ENCODE data around the gene MXD3.
"Not testable (repeated sequence)": the region's sequence is repeated elsewhere in the genome, so short reads cannot be mapped to it uniquely, and the experiment has no call there.

Gene MXD3, protein sequence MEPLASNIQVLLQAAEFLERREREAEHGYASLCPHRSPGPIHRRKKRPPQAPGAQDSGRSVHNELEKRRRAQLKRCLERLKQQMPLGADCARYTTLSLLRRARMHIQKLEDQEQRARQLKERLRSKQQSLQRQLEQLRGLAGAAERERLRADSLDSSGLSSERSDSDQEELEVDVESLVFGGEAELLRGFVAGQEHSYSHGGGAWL

GRCh38 chr5:177311723-177312648 is at the start of gene MXD3:
Gene MXD3, minus strand, starts transcription at chr5:177311898. Its CDS starts 68 bp downstream, at chr5:177311830.
- DNase-seq: peak; percentile 97

- DNase-seq: not testable (repeated sequence)
These were observed 49.0 kb upstream of the MXD3 start for GRCh38 chr5:177360740-177361139.

DNA sequence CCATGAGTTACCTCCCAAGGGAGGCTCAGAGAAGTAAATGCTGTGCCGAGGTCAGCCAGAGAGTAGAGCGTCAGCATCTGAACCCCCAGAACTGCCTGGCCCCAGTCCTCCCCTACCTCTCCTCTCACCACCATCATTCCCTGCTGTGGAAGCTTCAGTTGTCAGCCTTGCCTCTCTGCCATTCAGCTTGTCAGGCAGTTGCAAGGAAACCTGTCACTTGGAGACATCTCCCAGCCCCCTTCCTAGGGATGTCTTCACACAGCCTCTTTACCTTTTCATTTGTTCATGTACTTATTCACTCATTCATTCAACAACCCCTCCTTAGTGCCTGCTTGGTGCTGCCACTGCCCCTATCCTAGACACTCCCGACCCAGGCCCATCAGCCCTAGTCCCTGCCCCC is 48.2 kb upstream of the MXD3 start:
- no peak for DNase-seq

DNA sequence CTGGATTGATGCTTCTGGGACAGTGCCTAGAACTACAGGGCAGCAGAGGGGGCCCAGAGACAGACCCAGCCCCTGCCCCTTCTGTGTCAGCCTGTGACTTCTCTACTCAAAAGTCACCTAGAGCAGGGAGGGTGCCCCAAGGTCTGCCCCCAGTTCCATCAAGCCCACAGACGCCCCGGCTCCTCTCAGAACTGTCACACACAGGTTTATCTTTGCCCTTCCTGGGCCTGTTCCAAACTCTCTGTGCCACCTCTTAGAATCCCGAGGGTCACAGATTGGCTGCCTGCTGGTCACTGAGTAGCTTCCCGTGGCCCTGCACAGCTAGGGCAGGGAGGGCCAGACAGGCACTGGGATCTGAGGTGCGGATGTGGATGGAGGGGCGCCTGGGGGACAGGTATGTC is 47.8 kb upstream of the MXD3 start:
- no peak for DNase-seq

- DNase-seq: no peak
These were observed 46.7 kb upstream of the MXD3 start for GRCh38 chr5:177358370-177358819.

DNA sequence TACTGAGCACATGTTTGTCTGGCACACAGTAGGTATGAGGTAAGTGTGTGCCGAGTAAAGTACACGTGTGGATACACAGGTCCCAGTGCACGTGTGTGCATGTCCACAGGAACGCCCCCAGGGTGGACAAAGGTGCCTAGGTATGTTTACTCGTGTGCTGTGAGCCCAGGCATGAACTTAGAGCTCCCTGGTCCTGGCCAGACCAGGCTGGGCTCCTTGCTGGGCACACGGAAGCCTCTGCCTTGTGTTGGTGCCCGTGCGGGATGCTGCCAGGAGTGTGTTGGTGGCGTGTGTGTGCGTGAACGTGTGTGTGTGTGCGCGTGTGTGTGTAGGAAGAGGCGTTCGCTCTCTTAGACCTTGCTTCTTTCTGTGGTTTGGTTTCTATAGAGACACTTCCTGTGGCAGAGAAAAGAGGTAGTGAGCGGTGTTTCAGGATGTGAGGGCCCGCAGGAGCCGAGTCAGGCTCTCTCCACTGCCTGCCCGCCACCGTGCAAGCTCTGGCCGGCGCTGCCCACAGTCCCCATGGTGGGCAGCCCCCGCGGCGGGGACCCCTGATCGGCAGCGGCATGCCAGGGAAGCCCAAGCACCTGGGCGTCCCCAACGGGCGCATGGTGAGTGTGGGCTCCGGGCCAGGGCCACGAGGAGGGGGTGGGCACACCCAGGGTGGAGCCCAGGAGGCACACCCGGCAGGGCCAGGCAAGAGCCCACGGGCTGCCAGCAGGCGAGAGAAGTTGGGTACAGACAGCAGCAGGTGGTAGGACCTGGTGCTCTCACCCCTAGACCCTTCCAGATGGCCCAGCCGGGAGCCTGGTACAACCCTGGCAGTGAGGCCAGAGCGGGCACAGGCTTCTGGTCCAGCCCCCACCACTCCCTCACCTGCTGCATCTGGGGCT is 46.0 kb upstream of the MXD3 start, which contains the start of gene RGS14:
Gene RGS14, plus strand, starts transcription at position 466 of the 893 bp plus-strand sequence. Its CDS starts 101 bp downstream, at position 567.
- peak; percentile 36 for DNase-seq

GRCh38 chr5:177357146-177357458 is 45.4 kb upstream of the MXD3 start:
- DNase-seq: no peak

DNA sequence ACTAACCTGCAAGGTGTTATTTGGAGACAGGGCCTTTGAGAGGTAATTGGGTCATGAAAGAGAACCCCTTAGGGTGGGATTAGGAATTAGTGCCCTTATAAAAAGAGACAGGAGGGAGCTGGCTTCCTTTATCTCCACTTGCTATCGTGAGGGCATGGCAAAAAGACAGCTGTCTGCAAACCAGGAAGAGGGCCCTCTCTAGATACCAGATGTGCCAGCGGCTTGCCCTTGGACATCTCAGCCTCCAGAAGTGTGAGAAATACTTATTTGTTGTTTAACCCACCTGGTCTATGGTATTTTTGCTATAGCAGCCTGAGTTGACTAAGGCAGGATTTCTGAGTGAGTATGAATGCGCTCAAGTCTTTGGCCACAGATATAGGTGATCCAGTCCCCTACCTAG is 45.0 kb upstream of the MXD3 start:
- DNase-seq: no peak

DNA sequence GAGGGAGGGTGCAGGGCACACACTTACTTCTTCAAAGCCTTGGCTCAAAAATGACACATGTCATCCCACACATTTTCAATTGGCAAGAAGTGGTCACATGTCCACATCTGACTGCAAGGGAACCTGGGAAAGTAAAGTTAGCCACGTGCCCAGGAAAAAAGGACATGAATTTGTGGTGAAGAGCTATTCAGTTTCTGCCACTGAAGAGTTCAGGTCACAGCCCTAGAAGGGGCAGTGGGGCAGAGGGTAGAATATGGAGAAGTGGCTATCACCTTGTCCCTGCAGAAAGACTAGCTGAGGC is 44.1 kb upstream of the MXD3 start:
- DNase-seq: no peak

DNA sequence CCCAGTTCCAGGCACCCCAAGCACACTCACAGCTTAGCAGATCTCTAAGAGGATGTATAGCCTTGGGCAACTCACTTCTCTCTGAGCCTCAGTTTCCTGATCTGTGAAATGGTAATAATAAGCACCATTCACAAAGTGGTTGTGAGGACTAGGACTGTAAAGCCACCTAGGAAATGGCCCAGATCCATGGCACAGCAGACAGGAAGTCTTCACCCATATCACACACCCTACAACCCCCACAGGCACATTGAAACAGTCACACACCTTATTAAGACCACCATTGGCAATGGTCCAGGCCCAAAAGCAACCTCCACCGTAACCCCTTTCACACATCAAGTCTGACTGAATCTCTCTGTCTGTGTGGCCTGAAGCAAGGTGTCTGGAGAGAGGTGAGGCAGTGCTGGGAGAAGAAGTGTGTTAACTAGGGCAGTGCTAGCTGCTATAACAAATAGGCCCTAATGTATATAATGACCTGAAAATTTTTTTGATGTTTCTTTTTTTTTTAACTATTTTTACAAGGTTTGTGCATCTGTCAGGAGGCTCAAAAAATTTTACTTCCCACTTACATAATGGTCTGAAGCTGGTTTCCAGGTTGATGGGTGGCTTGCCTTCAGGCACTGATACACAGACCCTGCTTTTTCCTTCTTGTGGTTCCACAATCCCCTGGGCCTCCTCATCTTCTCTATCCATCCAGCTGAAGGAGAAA is 43.6 kb upstream of the MXD3 start:
- DNase-seq: no peak

- DNase-seq: no peak
These were observed 43.0 kb upstream of the MXD3 start for GRCh38 chr5:177354711-177355110.

DNA sequence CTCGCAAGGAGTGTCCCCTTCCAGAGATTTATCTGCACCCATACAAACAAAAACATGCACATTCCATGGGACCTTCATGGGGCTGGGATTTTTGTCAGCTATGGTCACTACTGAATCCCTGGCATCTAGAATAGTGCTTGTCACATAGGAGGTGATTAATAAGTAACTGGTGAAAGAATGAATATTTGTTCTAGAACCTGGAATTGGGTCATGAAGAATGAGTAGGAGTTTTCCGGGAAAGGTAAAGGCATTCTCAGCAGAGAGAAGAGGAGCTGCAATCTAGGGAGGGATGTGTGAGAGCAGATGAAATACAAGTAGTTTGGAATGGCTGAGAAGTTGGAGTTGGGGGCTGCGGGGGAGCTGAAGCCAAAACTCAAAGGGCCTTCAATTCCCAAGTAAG is 42.6 kb upstream of the MXD3 start:
- no peak for DNase-seq

GRCh38 chr5:177353093-177353492 is 41.4 kb upstream of the MXD3 start:
- no peak for DNase-seq

DNA sequence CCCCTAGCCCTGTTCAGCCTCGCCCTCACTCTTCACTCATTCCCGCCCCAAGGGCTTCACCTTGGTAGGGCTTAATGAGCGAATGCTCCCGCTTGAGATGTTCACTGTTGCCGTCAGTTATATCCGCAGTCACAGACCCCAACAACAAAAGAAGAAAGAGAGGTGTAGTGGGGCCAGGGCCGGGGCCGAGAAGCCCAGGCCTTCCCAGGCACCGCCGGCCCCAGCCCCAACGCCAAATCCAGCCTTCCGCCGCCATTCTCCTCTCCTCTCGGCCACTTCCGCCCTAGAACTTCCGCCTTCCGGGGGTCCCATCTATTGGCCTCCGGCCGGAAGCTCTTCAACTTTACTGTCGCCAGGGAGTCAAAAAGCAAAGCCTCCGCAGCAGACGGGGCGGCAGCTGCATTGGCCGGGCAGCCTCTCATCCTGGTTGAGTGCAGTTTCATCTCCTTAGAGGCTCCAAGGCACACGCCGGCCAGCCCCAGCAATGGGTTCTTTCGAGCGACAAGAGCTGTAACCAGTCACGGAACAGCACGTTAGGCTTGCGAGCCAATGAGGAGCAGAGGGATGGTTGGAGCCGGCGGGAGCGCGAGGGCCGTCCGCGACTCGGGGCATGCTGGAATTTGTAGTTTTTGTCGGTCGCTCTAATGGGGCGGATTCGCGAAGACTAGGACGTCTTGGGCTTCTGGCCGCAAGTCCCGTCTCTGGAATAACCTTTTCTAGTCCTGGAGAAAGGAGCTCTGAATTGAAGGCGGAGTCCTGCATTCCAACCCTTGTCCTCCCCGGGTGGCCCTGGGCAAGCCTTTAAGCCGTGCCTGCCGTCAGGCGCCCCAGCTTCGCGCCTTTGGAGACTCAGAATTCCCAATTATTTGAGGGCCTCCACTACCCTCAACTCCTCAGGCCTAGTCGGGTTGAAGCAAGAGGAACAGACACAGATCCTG is 40.0 kb upstream of the MXD3 start, which contains the start of gene LMAN2:
Gene LMAN2, minus strand, starts transcription at position 277 of the 938 bp plus-strand sequence. Its CDS starts 21 bp downstream, at position 256.
- DNase-seq: peak; percentile 97

DNA sequence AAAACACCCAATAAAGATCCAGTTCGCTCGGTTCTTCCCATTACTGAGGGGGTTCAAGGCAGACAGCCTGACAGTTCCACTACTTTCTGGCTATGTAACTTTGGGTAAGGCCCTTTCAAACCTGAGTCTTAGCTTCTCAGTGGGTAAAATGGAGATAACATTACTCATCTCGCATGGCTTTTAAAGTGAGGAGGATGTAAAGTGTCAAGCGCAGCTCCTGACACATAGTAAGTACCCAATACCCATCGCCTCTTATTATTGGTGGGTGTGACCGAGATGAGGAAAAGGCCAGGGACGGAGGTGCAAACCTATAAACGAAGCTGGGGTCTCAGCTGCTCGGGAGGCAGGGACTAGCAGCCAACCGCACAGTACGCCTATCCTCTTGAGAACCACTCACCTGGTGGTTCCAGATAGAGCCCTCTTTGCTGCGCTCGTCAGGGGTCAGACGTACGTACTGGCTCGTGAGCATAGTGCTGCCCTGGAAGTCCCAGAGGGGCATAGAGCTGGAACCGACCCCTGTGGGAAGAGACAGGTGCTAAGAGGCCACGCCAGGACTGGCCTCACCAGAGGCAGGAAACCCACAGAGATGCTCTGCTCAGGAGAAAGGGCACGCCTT is 39.2 kb upstream of the MXD3 start:
- DNase-seq: no peak

DNA sequence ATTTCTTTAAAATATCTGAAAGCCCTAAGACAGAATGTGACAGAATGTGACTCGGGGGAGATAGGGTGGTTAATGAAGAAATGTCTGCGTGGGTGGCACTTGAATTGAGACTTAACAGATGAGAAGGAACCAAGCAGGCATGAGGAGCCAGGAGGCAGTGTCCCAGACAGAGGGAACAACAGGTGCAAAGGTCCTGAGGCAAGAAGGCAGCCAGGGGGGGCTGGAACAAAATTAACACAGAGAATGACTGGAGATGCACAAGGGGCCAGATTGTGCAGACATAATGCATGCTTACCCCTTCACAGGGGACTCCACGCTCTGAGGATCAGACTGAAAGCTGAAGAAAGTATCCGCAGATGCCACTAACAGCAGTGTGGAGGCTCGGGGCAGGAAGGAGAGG is 38.1 kb upstream of the MXD3 start:
- DNase-seq: no peak

GRCh38 chr5:177349362-177349647 is 37.6 kb upstream of the MXD3 start:
- DNase-seq: no peak

DNA sequence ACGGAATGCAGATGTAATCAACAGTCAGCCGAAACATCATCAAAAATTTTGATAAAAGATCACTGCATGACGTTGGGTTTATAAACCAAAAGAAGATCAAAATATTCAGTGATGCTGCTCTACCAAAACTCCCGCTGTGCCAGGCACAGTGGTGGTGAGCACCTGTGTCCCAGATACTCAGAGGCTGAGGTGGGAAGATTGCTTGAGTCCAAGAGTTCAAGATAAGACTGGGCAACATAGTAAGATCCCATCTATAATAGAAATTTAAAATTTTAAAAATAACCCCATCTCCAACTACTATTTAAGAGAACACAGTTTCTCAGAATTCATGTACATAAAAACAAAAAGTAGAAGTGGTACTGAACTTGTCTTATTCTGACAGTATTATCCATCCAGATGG is 36.0 kb upstream of the MXD3 start:
- DNase-seq: no peak

DNA sequence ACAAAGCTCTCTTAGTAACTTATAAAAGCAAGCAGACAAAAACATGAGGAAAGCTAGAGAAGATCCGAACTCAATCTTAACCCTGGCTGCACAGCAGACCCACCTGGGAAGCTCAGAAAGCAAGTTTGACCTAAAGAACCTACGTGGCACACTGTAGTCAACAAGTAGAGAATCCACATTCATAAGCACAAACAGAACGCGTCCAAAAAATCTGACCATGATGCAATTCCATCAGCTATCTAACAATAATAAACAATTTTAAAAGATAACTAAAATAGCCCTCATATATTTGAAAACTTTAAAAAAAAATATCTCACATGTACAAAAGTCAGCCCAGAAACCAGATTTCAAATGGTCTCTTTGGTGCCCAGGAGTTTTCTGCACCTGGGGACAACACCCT is 35.1 kb upstream of the MXD3 start:
- no peak for DNase-seq

- DNase-seq: no peak
These were observed 33.2 kb upstream of the MXD3 start for GRCh38 chr5:177344891-177345290.

DNA sequence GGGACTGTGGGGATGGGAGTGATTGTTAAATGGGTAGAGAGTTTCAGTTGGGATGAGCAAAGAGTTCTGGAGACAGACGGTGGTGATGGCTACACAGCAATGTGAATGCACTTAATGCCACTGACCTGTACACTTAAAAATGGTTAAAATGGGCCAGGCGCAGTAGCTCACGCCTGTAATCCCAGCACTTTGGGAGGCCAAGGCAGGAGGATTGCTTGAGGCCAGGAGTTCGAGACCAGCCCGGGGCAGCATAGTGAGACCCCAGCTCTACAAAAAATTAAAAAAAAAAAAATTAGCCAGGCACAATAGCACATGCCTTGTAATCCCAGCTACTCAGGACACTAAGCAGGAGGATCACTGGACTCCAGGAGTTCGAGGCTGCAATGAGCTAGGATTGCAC is 32.1 kb upstream of the MXD3 start:
- DNase-seq: no peak

Measured in right hindlimb (tissue), 1 donor.